NCI-H1048 (cell line): ENCODE measurements around the gene BTBD9.
"Not testable (repeated sequence)": the region's sequence is repeated elsewhere in the genome, so short reads cannot be mapped to it uniquely, and the experiment has no call there.

Experiments used
- DNase-seq: peaks from one replicate; lab custom pipeline; 2025; lab: John Stamatoyannopoulos, UW

BTBD9 gene

GRCh38 chr6:38387461-38387860 lies 252.3 kb downstream of the BTBD9 start:
- no peak for DNase-seq

- no peak for DNase-seq
These were observed 260.9 kb downstream of the BTBD9 start for GRCh38 chr6:38378801-38379200.

- DNase-seq = no peak
These were observed 263.8 kb downstream of the BTBD9 start for GRCh38 chr6:38375937-38376336.

GRCh38 chr6:38375341-38375740 lies 264.4 kb downstream of the BTBD9 start:
- no peak for DNase-seq

GRCh38 chr6:38371881-38372280 lies 267.8 kb downstream of the BTBD9 start:
- DNase-seq = no peak

GRCh38 chr6:38370653-38371601 lies 268.8 kb downstream of the BTBD9 start:
- no peak for DNase-seq

- DNase-seq = no peak
These were observed 272.5 kb downstream of the BTBD9 start for GRCh38 chr6:38367231-38367630.

- no peak for DNase-seq
These were observed 273.5 kb downstream of the BTBD9 start for GRCh38 chr6:38366234-38366633.

GRCh38 chr6:38364775-38365174 lies 275.0 kb downstream of the BTBD9 start:
- DNase-seq = no peak

- DNase-seq = no peak
These were observed 275.6 kb downstream of the BTBD9 start for GRCh38 chr6:38364127-38364526.

- no peak for DNase-seq
These were observed 284.2 kb downstream of the BTBD9 start for GRCh38 chr6:38355519-38355918.

- no peak for DNase-seq
These were observed 284.8 kb downstream of the BTBD9 start for GRCh38 chr6:38354905-38355304.

GRCh38 chr6:38354037-38354381 lies 285.7 kb downstream of the BTBD9 start:
- no peak for DNase-seq

- DNase-seq = no peak
These were observed 286.3 kb downstream of the BTBD9 start for GRCh38 chr6:38353310-38354036.

GRCh38 chr6:38352636-38353035 lies 287.1 kb downstream of the BTBD9 start:
- no peak for DNase-seq

GRCh38 chr6:38350942-38351341 lies 288.8 kb downstream of the BTBD9 start:
- DNase-seq = no peak

GRCh38 chr6:38350220-38350619 lies 289.5 kb downstream of the BTBD9 start:
- no peak for DNase-seq

- no peak for DNase-seq
These were observed 289.9 kb downstream of the BTBD9 start for GRCh38 chr6:38349795-38350194.

- DNase-seq = no peak
These were observed 290.5 kb downstream of the BTBD9 start for GRCh38 chr6:38349221-38349620.

- no peak for DNase-seq
These were observed 291.4 kb downstream of the BTBD9 start for GRCh38 chr6:38348371-38348770.

- not testable (repeated sequence) for DNase-seq
These were observed 291.9 kb downstream of the BTBD9 start for GRCh38 chr6:38347829-38348228.

GRCh38 chr6:38346291-38347079 lies 293.2 kb downstream of the BTBD9 start:
- DNase-seq = no peak
